Muscle of leg (tissue), 11 donors: ENCODE results near the gene SNIP1. TPM values are rescaled to one million over a fixed set of nuclear protein-coding genes. Genes with fewer than 3 reads are reported as not detected.

ENCODE experiments used
- DNase-seq: peaks from one replicate; pipeline ENCODE4 v3.0.0; 2013
- H3K27ac ChIP-seq: one replicate; pipeline ENCODE4 v1.5.1; 2013; ENCODE audit warnings: mild to moderate bottlenecking, low read length, control low read depth
- H3K27me3 ChIP-seq: one replicate; pipeline ENCODE4 v1.6.1; 2013; ENCODE audit warnings: low read length; ENCODE audit not compliant: control insufficient read depth, insufficient read depth
- H3K36me3 ChIP-seq: one replicate; pipeline ENCODE4 v1.6.1; 2013; ENCODE audit warnings: low read length; ENCODE audit not compliant: control insufficient read depth, insufficient read depth
- H3K4me1 ChIP-seq: one replicate; pipeline ENCODE4 v1.6.1; 2013; ENCODE audit warnings: low read length; ENCODE audit not compliant: control insufficient read depth, insufficient read depth
- H3K4me3 ChIP-seq: one replicate; pipeline ENCODE4 v1.5.1; 2013; ENCODE audit warnings: low read length, control low read depth
- H3K9me3 ChIP-seq: replicated peaks from 2 replicates; pipeline ENCODE4 v1.6.1; 2013; ENCODE audit warnings: low read depth, low read length; ENCODE audit not compliant: control insufficient read depth
- WGBS: methylation state at CpG from one replicate; pipeline ENCODE4 v1.1.5; 2013; ENCODE audit warnings: missing lambda C conversion rate; ENCODE audit not compliant: insufficient coverage; 5-methylcytosine and 5-hydroxymethylcytosine counted together
- polyA plus RNA-seq, 8 donors: library from polyadenylated mRNA; unstranded; fragments of 120-200 nt; gene quantifications; one replicate each; pipeline versions ENCODE4 v1.2.1 to v1.2.3, GENCODE V29; 2013; ENCODE audit warnings: inconsistent platforms in 1 of 8, low replicate concordance in 1 of 8; ENCODE audit not compliant: insufficient read length in 8 of 8, insufficient read depth in 1 of 8
- total RNA-seq: library from RNA; stranded (reverse); fragments of 120-200 nt; gene quantifications from one replicate; pipeline ENCODE4 v1.2.4, GENCODE V29; 2013

SNIP1 gene
- total and polyA plus RNA-seq, 9 donors = 7.2 to 11.0 (median 8.8) TPM

DNA sequence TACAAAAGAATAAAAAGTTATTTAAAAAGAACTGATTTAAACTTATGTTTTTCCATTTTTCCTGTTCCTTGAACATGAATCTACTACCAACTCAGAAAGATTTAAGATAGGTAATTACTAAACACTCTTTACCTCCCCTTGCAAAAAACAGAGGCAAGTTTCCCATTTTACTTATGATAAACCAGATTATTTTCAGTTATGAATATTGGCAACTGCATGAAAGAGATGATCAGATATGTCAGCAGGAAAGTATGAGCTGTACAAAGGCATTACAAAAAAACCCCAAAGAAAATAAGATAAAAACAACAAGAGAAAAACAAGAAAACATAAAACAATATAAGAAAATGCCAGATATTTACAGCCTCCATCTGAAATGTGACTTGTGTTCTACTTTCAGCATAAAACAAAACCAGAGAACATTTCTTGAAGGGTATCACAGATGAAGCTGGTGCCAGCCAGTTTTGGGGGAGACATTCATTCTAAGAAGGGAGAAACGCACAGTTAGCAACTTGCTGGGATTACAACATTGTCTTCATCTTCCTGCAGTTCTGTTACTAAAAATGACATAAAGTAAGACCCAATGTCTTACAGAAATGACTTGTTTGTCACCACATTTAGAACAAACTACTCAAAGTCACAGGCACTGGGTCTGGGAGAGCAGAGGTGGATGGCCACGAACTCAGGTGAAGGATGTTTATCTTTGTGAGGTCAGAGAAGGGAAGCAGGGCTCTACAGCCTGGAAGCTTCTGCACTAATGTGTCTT, 60.6 kb downstream of the SNIP1 start:
- Histone ChIP-seq H3K9me3 (no peaks in the 10 kb centered on the region), H3K36me3 (peaks cover 31% of the 10 kb centered on the region), H3K27ac (no peak overlapping the region), H3K4me3 (no peak overlapping the region), H3K4me1 (no peaks in the 10 kb centered on the region), H3K27me3 (no peaks in the 10 kb centered on the region)
- no CpG with 5 or more reads among the region's 2 CpGs for WGBS
- no peak for DNase-seq

DNA sequence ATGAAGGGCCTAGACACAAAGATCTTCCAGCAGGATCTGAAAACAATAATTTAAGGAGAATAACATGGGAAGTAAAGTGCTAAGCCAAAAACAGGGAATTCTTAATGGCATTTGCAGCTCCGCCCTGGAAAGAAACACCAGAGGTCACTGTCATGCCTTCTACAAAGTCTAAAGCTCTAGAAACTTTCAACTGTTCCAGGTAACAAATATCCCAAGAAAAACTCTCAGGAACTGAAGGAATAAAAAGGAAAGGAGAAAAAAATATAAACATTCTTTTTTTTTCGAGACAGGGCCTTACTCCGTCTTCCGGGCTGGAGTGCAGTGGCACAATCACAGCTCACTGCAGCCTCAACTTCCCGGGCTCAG, 66.5 kb downstream of the SNIP1 start:
- H3K4me3 ChIP-seq = no peak overlapping the region
- H3K27me3 ChIP-seq = no peaks in the 10 kb centered on the region
- H3K27ac ChIP-seq = no peak overlapping the region
- H3K36me3 ChIP-seq = peaks cover 38% of the 10 kb centered on the region
- no peaks in the 10 kb centered on the region for H3K9me3 ChIP-seq
- WGBS = no CpG with 5 or more reads among the region's 5 CpGs
- no peak for DNase-seq
- peaks cover 23% of the 10 kb centered on the region for H3K4me1 ChIP-seq

DNA sequence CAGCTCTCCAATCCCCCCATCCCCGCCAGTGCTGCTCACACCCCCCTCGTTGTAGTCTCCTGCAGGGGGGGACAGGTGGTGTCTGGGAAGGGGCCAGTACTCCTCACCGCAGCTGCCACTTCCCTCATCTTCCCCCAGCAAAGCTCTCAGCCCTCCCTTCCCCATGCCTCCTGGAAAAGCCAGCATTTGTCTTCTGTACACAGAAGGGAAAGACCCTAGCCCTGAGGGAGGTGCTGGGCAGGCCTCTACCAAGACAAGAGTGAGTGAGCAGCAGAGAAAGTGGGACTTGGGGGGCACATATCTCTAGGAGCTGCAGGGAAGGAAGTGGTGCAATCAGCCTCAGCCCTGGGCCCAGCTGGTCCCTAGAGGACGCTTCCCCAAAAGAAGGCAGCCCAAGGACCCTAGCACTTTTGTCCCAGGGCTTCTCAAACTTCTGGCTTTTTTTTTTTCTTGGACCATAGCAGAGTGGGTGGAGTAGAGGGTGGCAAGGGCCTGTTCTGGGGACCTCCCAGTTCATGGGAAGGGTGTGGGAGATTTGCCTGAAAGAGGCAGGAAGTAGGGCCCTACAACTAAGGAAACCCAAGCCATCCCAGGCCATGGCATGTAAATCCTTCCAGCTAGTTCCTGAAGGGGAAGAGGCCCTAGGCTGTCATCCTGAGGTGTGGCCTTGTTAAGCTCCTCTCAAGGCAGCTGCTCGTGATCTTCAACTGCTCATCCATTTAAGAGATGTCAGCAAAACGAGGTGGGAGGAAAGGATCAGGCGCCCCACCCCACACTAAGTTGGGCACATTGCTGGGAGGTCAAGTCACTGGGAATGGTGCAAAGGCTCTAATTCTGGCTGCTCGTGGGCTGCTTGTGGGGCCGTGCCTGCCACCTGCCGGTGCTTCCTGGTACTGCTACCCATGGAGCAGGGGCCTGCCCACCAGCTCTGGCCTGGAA, 67.1 kb downstream of the SNIP1 start:
- Histone ChIP-seq H3K4me1 (peaks cover 23% of the 10 kb centered on the region), H3K36me3 (peaks cover 44% of the 10 kb centered on the region)

DNA sequence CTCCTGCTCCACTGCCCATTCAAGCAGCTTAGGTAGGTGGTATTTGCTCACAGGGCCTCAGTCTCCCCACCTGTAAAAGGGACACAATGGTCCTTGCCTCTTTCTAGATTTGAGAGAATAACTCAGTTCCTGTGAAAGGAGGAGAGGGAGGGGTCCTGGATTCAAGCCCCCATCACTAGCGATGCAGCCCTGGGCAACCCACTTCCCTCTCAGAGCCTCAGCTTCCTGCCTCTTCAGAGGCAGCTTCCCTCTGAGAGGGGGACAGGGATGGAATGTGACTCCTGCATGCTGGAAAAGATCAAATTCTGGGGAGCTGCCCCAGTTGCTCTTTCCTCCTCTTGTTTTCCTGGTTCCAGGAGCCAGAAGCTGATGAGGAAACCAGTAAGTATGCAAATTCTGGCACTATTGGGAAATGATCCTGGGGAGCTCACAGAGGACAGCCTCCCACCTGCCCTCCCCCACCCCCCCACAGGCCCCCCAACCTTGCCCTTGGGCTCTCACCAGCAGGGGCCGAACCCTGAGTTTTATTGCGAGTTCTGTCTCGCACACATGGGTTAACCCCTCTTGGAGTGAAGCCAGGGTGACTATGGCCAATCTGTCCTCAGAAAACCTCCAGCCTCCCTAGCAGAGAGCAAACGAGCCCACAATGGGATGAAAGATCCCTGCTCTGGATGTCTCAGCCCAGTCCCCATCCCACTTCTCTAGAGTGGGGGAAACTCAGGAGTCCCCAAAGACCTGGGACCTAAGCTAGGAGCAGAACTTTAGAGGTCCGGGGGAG, 68.0 kb downstream of the SNIP1 start:
- peaks cover 23% of the 10 kb centered on the region for H3K4me1 ChIP-seq
- DNase-seq = no peak
- H3K27ac ChIP-seq = peak overlapping the region; percentile 13
- H3K27me3 ChIP-seq = no peaks in the 10 kb centered on the region
- no peak overlapping the region for H3K4me3 ChIP-seq
- no peaks in the 10 kb centered on the region for H3K9me3 ChIP-seq
- WGBS = 30% methylated on average over 2 of the region's 6 CpGs
- peaks cover 46% of the 10 kb centered on the region for H3K36me3 ChIP-seq

More for the DNA sequence above, 67.1 kb downstream of the SNIP1 start:
- WGBS = 18% methylated on average over 6 of the region's 10 CpGs
- peak; percentile 72 for DNase-seq
- H3K27ac ChIP-seq = peak overlapping the region; percentile 58
- H3K27me3 ChIP-seq = no peaks in the 10 kb centered on the region
- H3K9me3 ChIP-seq = no peaks in the 10 kb centered on the region
- H3K4me3 ChIP-seq = no peak overlapping the region

Other genes starting within 250 kb of the SNIP1 start
- gene ZC3H12A, start 79.7 kb downstream of the SNIP1 start, total RNA-seq = 0.93 TPM
- 1 to 10 TPM in 7 of 8 donors, under 1 TPM in 1; 0.59 to 2.1 (median 1.1) TPM for gene ZC3H12A, start 79.7 kb downstream of the SNIP1 start, polyA plus RNA-seq
- gene MEAF6, start 39.5 kb downstream of the SNIP1 start, total RNA-seq = 36.5 TPM
- gene MEAF6, start 39.5 kb downstream of the SNIP1 start, polyA plus RNA-seq = 10 to 100 TPM; 40.4 to 54.8 (median 43.4) TPM
- 8.2 TPM for gene DNALI1, start 2.6 kb upstream of the SNIP1 start, total RNA-seq
- gene DNALI1, start 2.6 kb upstream of the SNIP1 start, polyA plus RNA-seq = 10 to 100 TPM; 13.1 to 22.1 (median 16.4) TPM
- gene GNL2, start 41.6 kb upstream of the SNIP1 start, total RNA-seq = 57.5 TPM
- gene GNL2, start 41.6 kb upstream of the SNIP1 start, polyA plus RNA-seq = 10 to 100 TPM; 48.6 to 66.1 (median 52.7) TPM
- gene RSPO1, start 80.6 kb upstream of the SNIP1 start, total RNA-seq = 0.09 TPM
- 1 to 10 TPM in 1 of 8 donors, under 1 TPM in 2, not detected in 5; 0.05 to 2.0 (median 0.05) TPM for gene RSPO1, start 80.6 kb upstream of the SNIP1 start, polyA plus RNA-seq
- 2.2 TPM for gene CDCA8, start 138.2 kb upstream of the SNIP1 start, total RNA-seq
- gene CDCA8, start 138.2 kb upstream of the SNIP1 start, polyA plus RNA-seq = 10 to 100 TPM in 6 of 8 donors, 1 to 10 TPM in 2; 7.3 to 13.7 (median 11.6) TPM
- 0.04 TPM for gene EPHA10, start 210.8 kb upstream of the SNIP1 start, total RNA-seq
- under 1 TPM in 4 of 8 donors, not detected in 4; 0.04 to 0.27 (median 0.17) TPM for gene EPHA10, start 210.8 kb upstream of the SNIP1 start, polyA plus RNA-seq
- 2.7 TPM for gene MANEAL, start 239.6 kb upstream of the SNIP1 start, total RNA-seq
- gene MANEAL, start 239.6 kb upstream of the SNIP1 start, polyA plus RNA-seq = 1 to 10 TPM; 2.0 to 3.7 (median 2.7) TPM